ENCODE data around the gene TMPRSS4. TPM values are rescaled to one million over a fixed set of nuclear protein-coding genes. Genes with fewer than 3 reads are reported as not detected.

Gene TMPRSS4
- total and polyA plus RNA-seq, 2 of the 13 experiments (the other 11 are each of a cell fraction or from before 2014, with no cell fraction given), result 0.32 TPM; not detected in 1

- TF ChIP-seq TFDP1 (CRISPR knock-in tag; IDR thresholded peaks at IDR 0.05; ENCODE audit: borderline replicate concordance) (no peak), ZNF615 (CRISPR knock-in tag; IDR thresholded peaks at IDR 0.05; ENCODE audit: borderline replicate concordance) (no peak), ZNF687 (CRISPR knock-in tag; IDR thresholded peaks at IDR 0.05) (peak; percentile 54), ZBED4 (CRISPR knock-in tag; IDR thresholded peaks at IDR 0.05; ENCODE audit: borderline replicate concordance) (peak; percentile 53; the same call in 1 of the 2 replicates), NFIC (IDR thresholded peaks at IDR 0.05; ENCODE audit: low read length) (no peak), RARA (CRISPR knock-in tag; IDR thresholded peaks at IDR 0.05) (peak; percentile 78), ZFP37 (CRISPR knock-in tag; IDR thresholded peaks at IDR 0.05; ENCODE audit: borderline replicate concordance) (no peak), ZFP36L1 (CRISPR knock-in tag; IDR thresholded peaks at IDR 0.05) (no peak), RXRA (CRISPR knock-in tag; IDR thresholded peaks at IDR 0.05) (0 out of 2 replicates have a peak, but pooled peaks have one; percentile 42), EZH2 (conservative IDR thresholded peaks at IDR 0.05; ENCODE audit: low read depth, low read length) (no peak), ZFY (CRISPR knock-in tag; IDR thresholded peaks at IDR 0.05) (no peak), SMARCC2 (IDR thresholded peaks at IDR 0.05) (no peak), NFYC (CRISPR knock-in tag; IDR thresholded peaks at IDR 0.05) (peak; percentile 42; the same call in 1 of the 2 replicates), FOSL2 (CRISPR knock-in tag; IDR thresholded peaks at IDR 0.05) (peak; percentile 72), ZGPAT (CRISPR knock-in tag; IDR thresholded peaks at IDR 0.05) (0 out of 2 replicates have a peak, but pooled peaks have one; percentile 21), FOXA3 (CRISPR knock-in tag; IDR thresholded peaks at IDR 0.05) (peak; percentile 14; the same call in 1 of the 2 replicates), ELF3 (CRISPR knock-in tag; IDR thresholded peaks at IDR 0.05) (peak; percentile 35; the same call in 1 of the 2 replicates)
These were observed 11.7 kb downstream of the TMPRSS4 start (continued) for GRCh38 chr11:118088531-118088930.

Measured in HepG2 (cell line).